HCT116 (cell line): ENCODE results near the gene IRF2. TPM values are rescaled to one million over a fixed set of nuclear protein-coding genes. Genes with fewer than 3 reads are reported as not detected.

Source experiments
- ATAC-seq: fragments of 200-7000 bp; cut with Tn5 transposase; 2 replicates; pipeline ENCODE4 v1.9.1; 2020; ENCODE audit warnings: mild to moderate bottlenecking, moderate library complexity
- BruUV-seq: library from RNA; stranded (reverse); fragments of 400-500 nt; replicated peaks from 2 replicates; lab custom pipeline; 2021; lab: Mats Ljungman, UMichigan
- CTCF ChIA-PET: fragments of 300-600 bp; sonication (Branson Sonifier 250); formaldehyde crosslinking; loops from one replicate; lab custom pipeline; 2021; ENCODE audit warnings: antibody characterized with exemption; lab: Charles Lee
- POLR2A ChIA-PET: fragments of 300-600, 350-600 bp; sonication (Branson Sonifier 250); formaldehyde crosslinking; loops from one replicate; lab custom pipeline; 2021; ENCODE audit warnings: antibody characterized with exemption; lab: Charles Lee
- RAD21 ChIA-PET, 2 experiments: fragments of 300-600 bp; sonication (Branson Sonifier 250); formaldehyde crosslinking; loops; one replicate each; lab custom pipeline; 2023; ENCODE audit warnings: low total read pairs in 2 of 2; ENCODE audit not compliant: uncharacterized antibody in 2 of 2, unreplicated experiment in 2 of 2, low non-redundant PET in 1 of 2; lab: Charles Lee
- DNase-seq: peaks from one replicate; pipeline ENCODE4 v3.0.0-alpha.2; 2010; ENCODE audit warnings: low read depth, low spot score
- H2AFZ ChIP-seq: fragments of 200-600 bp; shearing (Covaris generic), sonication (generic); 2 replicates; pipeline ENCODE4 v1.6.1; 2017; ENCODE audit warnings: low read depth, mixed run types, mixed read lengths, antibody characterized with exemption, low read length; ENCODE audit not compliant: poor library complexity, severe bottlenecking
- H3K27ac ChIP-seq: 2 replicates; pipeline ENCODE4 v1.5.1; 2012; ENCODE audit warnings: low read depth, low read length
- H3K27me3 ChIP-seq: fragments of 200-600 bp; sonication (generic); 2 replicates; pipeline ENCODE4 v1.6.1; 2016; ENCODE audit warnings: mixed run types, low read length, mixed read lengths; ENCODE audit not compliant: insufficient read depth
- H3K36me3 ChIP-seq, 2 experiments: fragments of 200-500 bp in 1 of 2; fragments of 200-600 bp in 1 of 2; sonication (Bioruptor generic) in 1 of 2; sonication (generic) in 1 of 2; 2 replicates each; pipeline versions ENCODE4 v1.5.1 to v1.6.1; 2014 to 2016; ENCODE audit warnings: low read length in 2 of 2, inconsistent platforms in 1 of 2, mixed read lengths in 1 of 2, mixed run types in 1 of 2; ENCODE audit not compliant: insufficient read depth in 2 of 2, control insufficient read depth in 1 of 2
- H3K4me1 ChIP-seq, 2 experiments: fragments of 200-600 bp in 1 of 2; sonication (generic) in 1 of 2; 2 replicates each; pipeline versions ENCODE4 v1.5.1 to v1.6.1; 2012 to 2017; ENCODE audit warnings: low read length in 2 of 2, inconsistent platforms in 1 of 2, mild to moderate bottlenecking in 1 of 2, mixed read lengths in 1 of 2, mixed run types in 1 of 2, moderate library complexity in 1 of 2; ENCODE audit not compliant: insufficient read depth in 2 of 2, control insufficient read depth in 1 of 2
- H3K4me2 ChIP-seq: fragments of 200-600 bp; sonication (generic); 2 replicates; pipeline ENCODE4 v1.6.1; 2017; ENCODE audit warnings: mixed run types, low read length, mixed read lengths
- H3K4me3 ChIP-seq, 2 experiments: fragments of 200-600 bp in 1 of 2; sonication (generic) in 1 of 2; replicated peaks in 1 of 2; 2 replicates each; pipeline ENCODE4 v1.5.1; 2011 to 2016; ENCODE audit warnings: low read length in 2 of 2, control low read depth in 1 of 2, low read depth in 1 of 2, mild to moderate bottlenecking in 1 of 2, mixed read lengths in 1 of 2, mixed run types in 1 of 2
- H3K79me2 ChIP-seq: fragments of 200-600 bp; sonication (generic); 2 replicates; pipeline ENCODE4 v1.6.1; 2017; ENCODE audit warnings: mild to moderate bottlenecking, mixed run types, low read length, moderate library complexity, mixed read lengths; ENCODE audit not compliant: insufficient read depth
- H3K9ac ChIP-seq: fragments of 200-600 bp; sonication (generic); 2 replicates; pipeline ENCODE4 v1.6.1; 2016; ENCODE audit warnings: low read length, mixed read lengths
- H3K9me2 ChIP-seq: fragments of 200-600 bp; sonication (generic), shearing (Covaris generic); 2 replicates; pipeline ENCODE4 v1.6.1; 2017; ENCODE audit warnings: mixed run types, mild to moderate bottlenecking, moderate library complexity; ENCODE audit not compliant: insufficient read depth
- H3K9me3 ChIP-seq, 2 experiments: fragments of 200-500 bp in 1 of 2; fragments of 200-600 bp in 1 of 2; sonication (Bioruptor generic) in 1 of 2; sonication (generic) in 1 of 2; 2 replicates each; pipeline ENCODE4 v1.6.1; 2014 to 2017; ENCODE audit warnings: low read length in 2 of 2, mixed read lengths in 2 of 2, inconsistent platforms in 1 of 2, low read depth in 1 of 2, mild to moderate bottlenecking in 1 of 2, mixed run types in 1 of 2, moderate library complexity in 1 of 2; ENCODE audit not compliant: control insufficient read depth in 1 of 2, insufficient read depth in 1 of 2
- H4K20me1 ChIP-seq: fragments of 200-600 bp; sonication (generic), shearing (Covaris generic); 2 replicates; pipeline ENCODE4 v1.6.1; 2017; ENCODE audit warnings: mixed run types, mild to moderate bottlenecking, moderate library complexity; ENCODE audit not compliant: insufficient read depth
- ATF3 ChIP-seq: IDR thresholded peaks from 2 replicates; pipeline ENCODE4 v1.6.1; 2012
- CBX3 ChIP-seq: IDR thresholded peaks from 2 replicates; pipeline ENCODE4 v1.6.1; 2012; ENCODE audit warnings: low read depth
- CTCF ChIP-seq, 3 experiments: fragments of 200-600 bp in 1 of 3; sonication (generic) in 1 of 3; IDR thresholded peaks in 2 of 3; conservative IDR thresholded peaks in 1 of 3; 2 replicates each; pipeline ENCODE4 v1.5.1; 2012 to 2017; ENCODE audit warnings: low read depth in 2 of 3, low read length in 2 of 3, antibody characterized with exemption in 1 of 3, borderline replicate concordance in 1 of 3, control low read depth in 1 of 3, mild to moderate bottlenecking in 1 of 3, mixed read lengths in 1 of 3, mixed run types in 1 of 3, moderate library complexity in 1 of 3; ENCODE audit not compliant: insufficient read depth in 1 of 3
- ELF1 ChIP-seq: IDR thresholded peaks from 2 replicates; pipeline ENCODE4 v1.6.1; 2012; ENCODE audit warnings: low read depth, borderline replicate concordance
- FOSL1 ChIP-seq: IDR thresholded peaks from 2 replicates; pipeline ENCODE4 v1.6.1; 2012; ENCODE audit warnings: low read depth
- POLR2A ChIP-seq: IDR thresholded peaks from 2 replicates; pipeline ENCODE4 v1.7.0; 2011; ENCODE audit warnings: borderline replicate concordance; ENCODE audit not compliant: insufficient read depth, insufficient read length; ENCODE audit errors: extremely low read depth
- POLR2AphosphoS5 ChIP-seq: IDR thresholded peaks from 2 replicates; pipeline ENCODE4 v1.6.1; 2011; ENCODE audit warnings: mild to moderate bottlenecking, low read depth, low read length, moderate library complexity
- RAD21 ChIP-seq: IDR thresholded peaks from 2 replicates; pipeline ENCODE4 v1.6.1; 2012; ENCODE audit warnings: low read depth, mild to moderate bottlenecking
- SP1 ChIP-seq: IDR thresholded peaks from 2 replicates; pipeline ENCODE4 v1.6.1; 2012; ENCODE audit warnings: low read depth
- SRF ChIP-seq: IDR thresholded peaks from 2 replicates; pipeline ENCODE4 v1.6.1; 2012; ENCODE audit warnings: low read depth
- TCF7L2 ChIP-seq: IDR thresholded peaks from 2 replicates; pipeline ENCODE4 v1.7.0; 2011; ENCODE audit warnings: borderline replicate concordance, inconsistent platforms; ENCODE audit not compliant: insufficient read depth, insufficient read length; ENCODE audit errors: extremely low read depth
- ZBTB33 ChIP-seq: IDR thresholded peaks from 2 replicates; pipeline ENCODE4 v1.6.1; 2011; ENCODE audit warnings: mild to moderate bottlenecking, low read length, moderate library complexity; ENCODE audit not compliant: insufficient replicate concordance; ENCODE audit errors: extremely low read depth
- ZNF274 ChIP-seq: fragments of 200-500 bp; sonication (Bioruptor generic); IDR thresholded peaks from 2 replicates; pipeline ENCODE4 v1.6.1; 2014; ENCODE audit warnings: mild to moderate bottlenecking, low read depth, low read length, inconsistent platforms
- intact Hi-C: fragments of 100-400 bp; cut with micrococcal nuclease; formaldehyde crosslinking; loops from 2 replicates; pipeline ENCODE4 v1.10.0; 2022
- total RNA-seq: library from RNA; stranded (reverse); gene quantifications from one replicate; pipeline ENCODE4 v1.2.1, GENCODE V29; 2021; ENCODE audit not compliant: unreplicated experiment

IRF2 gene
- total RNA-seq, 1 experiment from 2014 or later: 10.6 TPM

GRCh38 chr4:184416913-184417734 lies 57.2 kb downstream of the IRF2 start:
- Histone ChIP-seq H3K27me3 (no peaks in the 10 kb centered on the region), H3K9ac (no peak overlapping the region), H3K4me3 (no peak overlapping the region), H3K9me2 (no peaks in the 10 kb centered on the region), H3K27ac (peak overlapping the region; percentile 47; the same call in 1 of the 2 replicates), H2AFZ (no peak overlapping the region), H3K9me3 (no peaks in the 10 kb centered on the region), H3K4me1 (peaks cover 11 to 20% of the 10 kb centered on the region in 2 experiments), H4K20me1 (no peaks in the 10 kb centered on the region), H3K4me2 (peak overlapping the region; percentile 67), H3K36me3 (no peaks in the 10 kb centered on the region), H3K79me2 (no peaks in the 10 kb centered on the region)
- ChIA-PET RAD21 (no interaction called here), POLR2A (no interaction called here), CTCF (no interaction called here)
- ATAC-seq: peak; percentile 59
- DNase-seq: no peak
- intact Hi-C loops: loop anchor here (10.0 kb wide), 1 partner anchor 118 kb away; no protein-coding TSS in a partner anchor
- BruUV-seq: no TSS peak
- TF ChIP-seq POLR2A (no peak), TCF7L2 (no peak), RAD21 (no peak), ELF1 (no peak), CTCF (IDR thresholded peaks at IDR 0.05 in 2 of 3, conservative IDR thresholded peaks at IDR 0.05 in 1 of 3; ENCODE audit: borderline replicate concordance in 1 of 3, insufficient read depth in 1 of 3, low read depth in 2 of 3, low read length in 2 of 3) (no peak), POLR2AphosphoS5 (no peak), ZNF274 (no peak), SP1 (no peak), CBX3 (no peak), SRF (no peak), ATF3 (no peak), FOSL1 (no peak), ZBTB33 (no peak)
